H9 (cell line): ENCODE results near the gene RETSAT. TPM values are rescaled to one million over a fixed set of nuclear protein-coding genes. Genes with fewer than 3 reads are reported as not detected.
A peak's percentile ranks its signal among the peaks of the same experiment; 100 is the strongest.

Experiments used
- DNase-seq: peaks from one replicate; pipeline ENCODE4 v3.0.0-alpha.2; 2017
- H2AFZ ChIP-seq: one replicate; pipeline ENCODE4 v1.6.1; 2013; ENCODE audit warnings: mild to moderate bottlenecking, low read length, control low read depth, moderate library complexity
- H2AK5ac ChIP-seq: 2 replicates; pipeline ENCODE4 v1.6.1; 2013; ENCODE audit warnings: low read length, control low read depth, mixed read lengths; ENCODE audit not compliant: insufficient read length
- H2BK120ac ChIP-seq: one replicate; pipeline ENCODE4 v1.6.1; 2013; ENCODE audit warnings: low read depth, mild to moderate bottlenecking, low read length, control low read depth, inconsistent platforms; ENCODE audit not compliant: poor library complexity, severe bottlenecking
- H2BK12ac ChIP-seq: 2 replicates; pipeline ENCODE4 v1.6.1; 2013; ENCODE audit warnings: low read length, control low read depth, mixed read lengths, low read depth; ENCODE audit not compliant: insufficient read length
- H2BK15ac ChIP-seq: 2 replicates; pipeline ENCODE4 v1.6.1; 2013; ENCODE audit warnings: low read depth, low read length, control low read depth
- H2BK20ac ChIP-seq: one replicate; pipeline ENCODE4 v1.6.1; 2013; ENCODE audit warnings: low read depth, mild to moderate bottlenecking, low read length, control low read depth, inconsistent platforms; ENCODE audit not compliant: poor library complexity, severe bottlenecking
- H2BK5ac ChIP-seq: 2 replicates; pipeline ENCODE4 v1.6.1; 2013; ENCODE audit warnings: low read length, control low read depth, mixed read lengths; ENCODE audit not compliant: insufficient read length
- H3K14ac ChIP-seq: 2 replicates; pipeline ENCODE4 v1.6.1; 2013; ENCODE audit warnings: low read length, control low read depth; ENCODE audit not compliant: insufficient read depth
- H3K18ac ChIP-seq: 2 replicates; pipeline ENCODE4 v1.6.1; 2013; ENCODE audit warnings: low read depth, mild to moderate bottlenecking, mixed read lengths, low read length, control low read depth; ENCODE audit not compliant: insufficient read length
- H3K23ac ChIP-seq: 2 replicates; pipeline ENCODE4 v1.6.1; 2013; ENCODE audit warnings: low read length, control low read depth, mixed read lengths, low read depth; ENCODE audit not compliant: insufficient read length
- H3K23me2 ChIP-seq: 2 replicates; pipeline ENCODE4 v1.6.1; 2013; ENCODE audit warnings: low read depth, mild to moderate bottlenecking, mixed read lengths, low read length, control low read depth; ENCODE audit not compliant: insufficient read length, poor library complexity, severe bottlenecking
- H3K27ac ChIP-seq: 2 replicates; pipeline ENCODE4 v1.5.1; 2013; ENCODE audit warnings: low read length, control low read depth, mixed read lengths, low read depth; ENCODE audit not compliant: insufficient read length
- H3K27me3 ChIP-seq: 2 replicates; pipeline ENCODE4 v1.6.1; 2013; ENCODE audit warnings: low read length, control low read depth, inconsistent platforms; ENCODE audit not compliant: insufficient read depth
- H3K4ac ChIP-seq: 2 replicates; pipeline ENCODE4 v1.6.1; 2013; ENCODE audit warnings: low read depth, mild to moderate bottlenecking, control low read depth, inconsistent platforms, low read length, moderate library complexity
- H3K4me1 ChIP-seq: 2 replicates; pipeline ENCODE4 v1.6.1; 2013; ENCODE audit warnings: low read length, control low read depth, inconsistent platforms; ENCODE audit not compliant: insufficient read depth
- H3K4me2 ChIP-seq: 2 replicates; pipeline ENCODE4 v1.6.1; 2013; ENCODE audit warnings: low read length, control low read depth, mixed read lengths; ENCODE audit not compliant: insufficient read length, insufficient read depth
- H3K56ac ChIP-seq: 2 replicates; pipeline ENCODE4 v1.6.1; 2013; ENCODE audit warnings: low read depth, mild to moderate bottlenecking, mixed read lengths, low read length, control low read depth; ENCODE audit not compliant: insufficient read length
- H3K79me1 ChIP-seq: 2 replicates; pipeline ENCODE4 v1.6.1; 2013; ENCODE audit warnings: low read depth, mild to moderate bottlenecking, moderate library complexity, low read length, control low read depth, inconsistent platforms; ENCODE audit not compliant: insufficient read depth, poor library complexity, severe bottlenecking
- H3K79me2 ChIP-seq: 2 replicates; pipeline ENCODE4 v1.6.1; 2013; ENCODE audit warnings: low read length, control low read depth, inconsistent platforms; ENCODE audit not compliant: insufficient read depth
- H3K9ac ChIP-seq: 2 replicates; pipeline ENCODE4 v1.6.1; 2013; ENCODE audit warnings: low read length, control low read depth, mixed read lengths; ENCODE audit not compliant: insufficient read length; ENCODE audit errors: extremely low read depth
- H3K9me3 ChIP-seq: one replicate; pipeline ENCODE4 v1.6.1; 2013; ENCODE audit warnings: low read depth, low read length, inconsistent platforms; ENCODE audit not compliant: control insufficient read depth
- H3T11ph ChIP-seq: one replicate; pipeline ENCODE4 v1.6.1; 2013; ENCODE audit warnings: mild to moderate bottlenecking, low read length, control low read depth, inconsistent platforms
- H4K20me1 ChIP-seq: one replicate; pipeline ENCODE4 v1.6.1; 2013; ENCODE audit not compliant: control insufficient read depth, insufficient read length, insufficient read depth
- H4K5ac ChIP-seq: 2 replicates; pipeline ENCODE4 v1.6.1; 2013; ENCODE audit warnings: low read depth, mild to moderate bottlenecking, mixed read lengths, low read length, control low read depth; ENCODE audit not compliant: insufficient read length
- H4K8ac ChIP-seq: replicated peaks from 2 replicates; pipeline ENCODE4 v1.6.1; 2013; ENCODE audit warnings: low read length, control low read depth, mixed read lengths, low read depth; ENCODE audit not compliant: insufficient read length
- H4K91ac ChIP-seq: 2 replicates; pipeline ENCODE4 v1.6.1; 2013; ENCODE audit warnings: low read depth, mild to moderate bottlenecking, moderate library complexity, mixed read lengths, low read length, control low read depth; ENCODE audit not compliant: insufficient read length
- H3K27ac Mint-ChIP-seq, 3 experiments: 2 replicates in 2 of 3; 3 replicates in 1 of 3; pipeline ENCODE4 v1.8.0; 2020 to 2021; ENCODE audit warnings: mixed read lengths in 3 of 3, mild to moderate bottlenecking in 1 of 3, moderate library complexity in 1 of 3
- H3K27me3 Mint-ChIP-seq: 2 replicates; pipeline ENCODE4 v1.8.0; 2021; ENCODE audit warnings: low read depth, mild to moderate bottlenecking, moderate library complexity, mixed read lengths
- H3K36me3 Mint-ChIP-seq, 3 experiments: 2 replicates in 2 of 3; 3 replicates in 1 of 3; pipeline ENCODE4 v1.8.0; 2020 to 2021; ENCODE audit warnings: low read depth in 3 of 3, mixed read lengths in 3 of 3; ENCODE audit not compliant: insufficient read depth in 1 of 3
- H3K4me1 Mint-ChIP-seq, 2 experiments: 2 replicates each; pipeline ENCODE4 v1.8.0; 2020; ENCODE audit warnings: mixed read lengths in 2 of 2
- H3K4me3 Mint-ChIP-seq, 2 experiments: 2 replicates in 1 of 2; 3 replicates in 1 of 2; pipeline ENCODE4 v1.8.0; 2020 to 2021; ENCODE audit warnings: mild to moderate bottlenecking in 2 of 2, mixed read lengths in 2 of 2, moderate library complexity in 1 of 2
- H3K9me3 Mint-ChIP-seq, 2 experiments: 2 replicates in 1 of 2; 3 replicates in 1 of 2; pipeline ENCODE4 v1.8.0; 2020; ENCODE audit warnings: mild to moderate bottlenecking in 2 of 2, mixed read lengths in 2 of 2, moderate library complexity in 1 of 2
- WGBS: extraction: QIAGEN DNeasy Blood & Tissue Kit; methylation state at CpG from one replicate; pipeline ENCODE4 v1.1.7; 2013; ENCODE audit warnings: missing lambda C conversion rate, low lambda C conversion rate, mixed read lengths; ENCODE audit not compliant: insufficient read length; ENCODE audit errors: extremely low coverage; 5-methylcytosine and 5-hydroxymethylcytosine counted together
- total RNA-seq: library from RNA; stranded (reverse); gene quantifications from 2 replicates; pipeline ENCODE4 v1.2.1, GENCODE V29; 2021
- TF ChIP-seq, protein P1 (sequence below): fragments of 200-600 bp; sonication (generic); conservative IDR thresholded peaks from 3 replicates; pipeline ENCODE4 v1.8.0; 2021; ENCODE audit warnings: antibody characterized with exemption, mild to moderate bottlenecking

Gene RETSAT
- total RNA-seq, 1 experiment from 2014 or later: 16.7 TPM

DNA sequence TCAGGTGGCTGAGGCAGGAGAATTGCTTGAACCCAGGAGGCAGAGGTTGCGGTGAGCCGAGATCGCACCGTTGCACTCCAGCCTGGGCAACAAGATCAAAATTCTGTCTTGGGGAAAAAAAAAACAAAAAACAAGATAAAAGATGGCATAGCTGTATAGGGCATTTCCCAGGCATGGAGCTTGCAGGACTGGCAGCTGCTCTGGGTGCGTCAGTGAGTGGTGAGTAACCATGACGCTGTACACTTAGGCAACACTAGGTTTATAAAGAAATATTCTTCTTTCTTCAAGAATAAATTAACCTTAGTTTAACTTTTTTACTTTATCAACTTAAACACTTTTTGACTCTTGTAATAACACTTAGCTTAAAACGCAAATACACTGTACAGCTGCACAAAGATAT is 41.9 kb downstream of the RETSAT start:
- H3K79me2 ChIP-seq: no peaks in the 10 kb centered on the region
- Mint-ChIP-seq H3K36me3 (peaks cover 23 to 40% (median 30%) of the 10 kb centered on the region in 3 experiments), H3K27me3 (no peaks in the 10 kb centered on the region; the same call in 1 of the 2 replicates), H3K9me3 (no peaks in the 10 kb centered on the region), H3K27ac (peak overlapping the region in 1 of 3 experiments; percentile 76; a peak in 1 of 7 replicates), H3K4me1 (peaks cover 14 to 16% of the 10 kb centered on the region in 2 experiments), H3K4me3 (no peak overlapping the region)
- TF ChIP-seq, protein P1, sequence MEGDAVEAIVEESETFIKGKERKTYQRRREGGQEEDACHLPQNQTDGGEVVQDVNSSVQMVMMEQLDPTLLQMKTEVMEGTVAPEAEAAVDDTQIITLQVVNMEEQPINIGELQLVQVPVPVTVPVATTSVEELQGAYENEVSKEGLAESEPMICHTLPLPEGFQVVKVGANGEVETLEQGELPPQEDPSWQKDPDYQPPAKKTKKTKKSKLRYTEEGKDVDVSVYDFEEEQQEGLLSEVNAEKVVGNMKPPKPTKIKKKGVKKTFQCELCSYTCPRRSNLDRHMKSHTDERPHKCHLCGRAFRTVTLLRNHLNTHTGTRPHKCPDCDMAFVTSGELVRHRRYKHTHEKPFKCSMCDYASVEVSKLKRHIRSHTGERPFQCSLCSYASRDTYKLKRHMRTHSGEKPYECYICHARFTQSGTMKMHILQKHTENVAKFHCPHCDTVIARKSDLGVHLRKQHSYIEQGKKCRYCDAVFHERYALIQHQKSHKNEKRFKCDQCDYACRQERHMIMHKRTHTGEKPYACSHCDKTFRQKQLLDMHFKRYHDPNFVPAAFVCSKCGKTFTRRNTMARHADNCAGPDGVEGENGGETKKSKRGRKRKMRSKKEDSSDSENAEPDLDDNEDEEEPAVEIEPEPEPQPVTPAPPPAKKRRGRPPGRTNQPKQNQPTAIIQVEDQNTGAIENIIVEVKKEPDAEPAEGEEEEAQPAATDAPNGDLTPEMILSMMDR: no peak
- H2BK5ac ChIP-seq: no peak overlapping the region
- H3T11ph ChIP-seq: no peak overlapping the region
- H4K20me1 ChIP-seq: no peaks in the 10 kb centered on the region
- no CpG with 5 or more reads among the region's 7 CpGs for WGBS
- no peak overlapping the region for H3K23ac ChIP-seq
- no peak overlapping the region for H3K56ac ChIP-seq
- H3K4me1 ChIP-seq: peaks cover 6% of the 10 kb centered on the region; the same call in 1 of the 2 replicates
- DNase-seq: no peak
- no peak overlapping the region for H3K9ac ChIP-seq
- no peak overlapping the region for H3K27ac ChIP-seq
- no peak overlapping the region for H2BK12ac ChIP-seq
- no peak overlapping the region for H4K91ac ChIP-seq
- H4K5ac ChIP-seq: no peak overlapping the region
- no peak overlapping the region for H2BK20ac ChIP-seq
- no peaks in the 10 kb centered on the region for H3K79me1 ChIP-seq
- H3K27me3 ChIP-seq: no peaks in the 10 kb centered on the region
- H2BK120ac ChIP-seq: no peak overlapping the region
- H3K4me2 ChIP-seq: no peak overlapping the region
- no peak overlapping the region for H2BK15ac ChIP-seq
- H2AK5ac ChIP-seq: no peak overlapping the region
- no peak overlapping the region for H3K18ac ChIP-seq
- H2AFZ ChIP-seq: no peak overlapping the region
- H3K23me2 ChIP-seq: no peaks in the 10 kb centered on the region
- no peaks in the 10 kb centered on the region for H3K9me3 ChIP-seq
- no peak overlapping the region for H3K4ac ChIP-seq
- no peak overlapping the region for H4K8ac ChIP-seq
- H3K14ac ChIP-seq: no peak overlapping the region
